GM12873 (cell line): ENCODE data around the gene IKZF3.

Experiments
- CTCF ChIP-seq: IDR thresholded peaks from 2 replicates; pipeline ENCODE4 v1.5.1; 2012; ENCODE audit warnings: low read depth, mild to moderate bottlenecking, moderate library complexity, low read length, control low read depth; ENCODE audit not compliant: insufficient read depth; ENCODE audit errors: missing control alignments

IKZF3 gene

GRCh38 chr17:39709319-39709997 lies 154.7 kb downstream of the IKZF3 start:
- TF ChIP-seq CTCF, result no peak
